ENCODE data around the gene ASCL5.
"Not testable (repeated sequence)": the region's sequence is repeated elsewhere in the genome, so short reads cannot be mapped to it uniquely, and the experiment has no call there.

ASCL5 gene, protein sequence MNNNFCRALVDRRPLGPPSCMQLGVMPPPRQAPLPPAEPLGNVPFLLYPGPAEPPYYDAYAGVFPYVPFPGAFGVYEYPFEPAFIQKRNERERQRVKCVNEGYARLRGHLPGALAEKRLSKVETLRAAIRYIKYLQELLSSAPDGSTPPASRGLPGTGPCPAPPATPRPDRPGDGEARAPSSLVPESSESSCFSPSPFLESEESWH

DNA sequence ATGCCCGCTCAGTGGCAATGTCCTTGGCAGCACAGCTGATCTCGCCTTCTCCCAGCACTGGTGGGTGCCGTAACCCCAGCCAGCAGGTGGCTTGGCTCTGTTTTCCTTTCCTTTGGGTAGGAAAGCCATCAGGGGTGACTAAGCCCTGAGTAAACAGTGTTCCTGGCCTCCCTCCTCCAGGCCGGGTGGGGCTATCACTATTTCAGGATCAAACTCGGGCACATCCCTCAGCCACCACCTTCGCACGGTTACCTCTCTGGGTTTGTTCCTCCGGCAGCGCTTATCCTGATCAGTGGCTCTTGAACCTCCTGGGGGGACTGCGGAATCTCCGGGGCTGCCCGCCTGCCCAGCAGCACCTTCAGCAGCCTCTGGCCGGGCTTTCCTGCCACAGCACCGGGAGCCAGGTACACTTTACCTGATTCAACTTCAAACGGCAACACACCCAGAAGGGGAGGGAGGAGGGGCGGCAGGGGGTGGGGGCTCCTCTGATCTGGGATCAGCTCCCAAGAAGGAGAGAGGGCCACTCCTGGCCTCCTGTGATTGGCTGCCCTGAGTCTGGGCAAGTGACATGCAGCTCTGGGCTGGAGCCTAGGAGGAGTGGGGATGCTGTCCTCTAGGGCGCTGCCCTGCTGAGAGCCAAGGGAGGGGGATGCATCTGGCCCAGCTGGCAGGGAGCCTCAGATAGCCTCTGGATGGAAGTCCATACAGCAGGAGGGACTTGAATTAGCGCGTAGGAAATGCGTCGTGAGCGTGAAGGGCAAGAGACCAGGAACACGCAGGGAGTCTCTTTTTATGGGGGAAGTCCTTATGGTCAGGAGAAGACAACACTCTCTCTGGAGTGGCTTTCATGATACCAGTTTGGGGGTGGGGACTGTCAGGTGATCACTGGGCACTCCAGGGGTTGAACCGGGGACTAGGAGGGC is at the start of gene ASCL5:
ASCL5 (minus strand) TSS at position 353 of the 923 bp plus-strand sequence. CDS start 11,812 bp downstream, outside the sequence.
- FAIRE-seq, result no peak
- DNase-seq (ENCODE audit: insufficient read length, low spot score), result peak; percentile 53

DNA sequence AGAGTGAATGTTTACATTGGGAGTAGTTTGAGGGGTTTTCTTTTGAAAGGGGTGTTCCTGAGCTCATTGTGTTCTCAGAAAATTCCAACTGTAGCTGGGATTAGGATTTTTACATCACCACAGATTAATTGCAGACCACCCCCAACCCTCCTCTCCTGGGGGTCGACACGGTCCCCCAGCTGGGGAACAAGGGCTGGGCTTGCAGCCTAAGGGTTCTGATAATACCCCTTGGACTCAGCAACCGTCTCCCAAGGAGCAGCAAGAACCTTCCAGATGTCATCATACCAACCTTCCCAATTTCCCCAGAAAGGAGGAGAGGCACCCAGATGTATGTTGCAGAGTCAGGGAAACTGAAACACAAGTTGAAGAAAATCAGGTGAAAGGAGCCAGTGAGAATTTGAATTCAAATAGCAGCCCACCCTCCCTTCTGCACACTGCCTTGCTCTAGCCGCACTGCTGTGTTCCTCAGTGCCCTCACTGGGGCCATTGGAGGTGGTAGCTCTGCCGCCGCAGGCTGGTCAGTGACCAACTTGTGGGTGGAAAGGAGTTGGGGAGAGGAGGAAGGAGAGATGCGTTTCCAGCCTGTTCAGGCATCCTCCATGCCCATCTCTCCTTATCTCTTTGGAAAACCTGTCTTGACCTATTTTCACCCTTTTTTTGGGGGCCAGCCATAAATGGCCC is 49.0 kb upstream of the ASCL5 start:
- no peak for FAIRE-seq
- no peak for DNase-seq (ENCODE audit: insufficient read length, low spot score)

DNA sequence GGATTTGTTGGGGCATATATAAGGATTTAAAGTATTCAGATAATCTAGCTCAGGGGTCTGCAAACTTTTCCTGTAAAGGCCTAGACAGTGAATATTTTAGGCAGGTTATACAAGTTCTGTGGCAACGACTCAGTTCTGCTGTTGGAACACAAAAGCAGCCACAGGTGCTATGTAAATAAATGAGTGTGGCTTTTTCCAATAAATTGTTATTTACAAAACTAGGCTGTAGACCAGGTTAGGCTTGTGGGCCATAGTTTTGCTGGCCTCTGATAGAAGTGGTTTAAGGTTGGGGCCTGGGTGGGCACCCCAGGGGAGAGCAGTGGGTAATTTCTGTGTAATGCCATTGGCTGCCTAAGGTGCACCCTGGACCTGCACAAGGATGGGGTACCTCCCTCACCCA is 46.8 kb upstream of the ASCL5 start:
- no peak for FAIRE-seq

DNA sequence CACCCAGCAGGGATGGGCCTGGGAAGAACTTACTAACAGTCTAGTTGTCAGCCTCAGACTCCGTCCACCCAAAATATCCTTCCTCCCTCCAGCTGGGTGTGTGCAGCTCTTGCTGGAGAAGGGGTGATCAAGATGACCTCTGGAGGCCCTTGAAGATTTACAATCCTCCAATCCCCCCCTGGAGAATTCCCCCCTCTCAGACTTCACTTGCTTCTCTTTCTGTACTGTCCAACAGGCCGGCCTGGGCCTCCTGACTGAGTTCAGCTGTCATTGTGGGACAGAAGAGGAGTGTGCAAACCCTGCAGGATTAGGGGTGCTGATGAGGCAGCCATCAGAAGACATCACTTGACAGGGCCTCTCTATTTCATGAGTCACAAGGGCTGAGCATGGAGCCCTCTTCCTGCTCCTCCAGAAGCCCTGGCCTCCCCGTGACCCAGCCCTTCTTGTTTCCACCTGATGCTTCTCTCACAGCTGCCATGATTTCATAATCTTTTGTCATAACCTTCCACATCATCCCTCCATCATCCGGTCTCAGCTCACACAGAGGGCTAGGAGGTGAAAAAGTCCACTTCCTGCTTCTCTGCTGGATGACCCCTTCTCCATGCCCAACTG is 46.1 kb upstream of the ASCL5 start:
- no peak for FAIRE-seq
- DNase-seq (ENCODE audit: insufficient read length, low spot score), result no peak

More for the DNA sequence above, 46.8 kb upstream of the ASCL5 start:
- DNase-seq (ENCODE audit: insufficient read length, low spot score), result no peak

DNA sequence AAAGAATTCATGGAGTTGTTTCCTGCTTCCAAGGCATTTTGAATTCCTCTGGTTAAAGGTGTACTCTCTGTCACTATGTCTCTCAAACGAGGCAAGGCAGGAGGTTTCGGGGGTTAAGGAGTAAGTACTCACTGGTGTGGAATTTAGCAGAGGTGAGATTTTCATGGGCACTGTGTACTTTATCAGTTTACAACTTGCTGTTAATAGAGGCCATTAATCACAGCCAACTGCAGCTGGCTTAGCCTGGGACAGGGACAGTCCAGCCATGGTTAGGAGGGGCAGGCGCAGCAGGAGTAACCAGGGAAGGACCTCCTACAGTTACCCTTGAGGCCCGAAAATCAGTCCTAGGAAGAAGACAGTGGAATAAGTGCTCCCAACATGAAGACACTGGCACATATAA is 45.3 kb upstream of the ASCL5 start:
- FAIRE-seq (no peak), DNase-seq (ENCODE audit: insufficient read length, low spot score) (no peak)

DNA sequence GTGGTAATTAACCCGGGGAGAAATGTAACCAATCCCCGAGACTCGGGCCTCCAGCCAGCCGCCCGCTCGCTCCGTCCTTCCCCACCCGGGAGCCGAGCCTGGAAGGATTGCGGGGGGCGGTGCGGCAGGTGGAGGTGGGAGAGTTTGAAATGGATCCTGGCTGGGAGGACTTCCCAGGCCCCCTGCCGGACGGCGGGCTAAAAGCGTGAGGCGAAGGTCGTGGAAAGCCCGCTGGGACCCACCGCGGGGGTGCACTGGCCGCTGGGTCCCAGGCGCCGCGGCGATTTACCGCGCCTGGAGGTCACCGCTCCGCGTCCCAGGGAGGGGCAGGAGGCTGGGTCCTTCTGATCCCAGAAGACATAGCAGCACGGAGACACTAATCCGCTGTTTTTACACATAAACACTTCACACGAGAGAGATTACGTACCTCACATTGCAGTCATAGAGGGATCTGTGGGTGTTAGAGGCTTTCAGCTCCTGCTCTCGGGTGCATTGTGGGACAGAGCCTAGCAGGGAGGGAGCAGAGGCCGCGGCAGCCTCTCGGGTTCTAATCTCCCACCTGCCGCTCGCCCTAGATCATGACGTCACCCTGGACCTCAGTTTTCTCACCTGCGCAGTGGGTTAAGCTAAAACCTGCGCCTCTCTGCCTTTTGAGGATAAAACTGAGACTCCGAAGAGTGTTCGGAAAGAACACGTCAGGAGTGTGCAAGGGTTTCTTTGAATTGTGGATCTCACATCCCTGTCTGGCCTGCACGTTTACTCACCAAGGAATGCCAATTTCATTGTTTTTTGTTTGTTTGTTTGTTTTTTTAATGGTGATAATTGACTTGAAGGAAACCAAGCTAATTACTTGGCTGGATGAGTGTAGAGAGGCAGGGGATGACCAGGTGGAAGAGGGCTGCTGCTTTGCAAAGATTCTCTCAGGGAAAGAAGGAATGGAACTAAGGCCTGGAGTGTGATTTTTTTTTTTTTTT is 44.4 kb upstream of the ASCL5 start:
- FAIRE-seq, result no peak

DNA sequence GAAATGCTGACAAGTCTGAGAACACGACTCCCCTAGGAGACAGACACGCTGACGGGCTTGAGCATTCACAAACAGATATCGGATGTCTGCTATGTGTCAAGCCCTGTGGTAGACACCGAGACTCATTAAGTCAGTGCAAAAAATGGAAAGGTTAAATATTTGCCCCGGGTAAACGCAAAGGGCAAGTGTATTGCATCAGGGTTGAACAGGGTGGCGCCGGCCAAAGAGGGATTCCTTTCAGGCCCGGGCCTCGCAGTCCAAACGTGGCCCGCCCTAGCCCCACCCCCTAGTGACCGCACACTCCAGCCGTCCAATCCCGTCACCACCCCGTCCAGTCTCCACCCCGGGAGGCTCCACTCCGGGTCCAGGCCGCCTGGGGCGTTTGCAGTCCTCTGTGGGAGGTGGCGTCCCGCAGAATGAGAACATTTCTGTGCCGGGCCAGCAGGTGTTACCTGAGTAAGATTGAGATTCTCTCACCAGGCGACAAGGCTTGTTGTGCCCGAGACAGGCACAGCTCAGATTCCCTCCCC is 43.6 kb upstream of the ASCL5 start:
- peak; percentile 72 for FAIRE-seq
- peak; percentile 99 for DNase-seq (ENCODE audit: insufficient read length, low spot score)

More for the DNA sequence above, 44.4 kb upstream of the ASCL5 start:
- DNase-seq (ENCODE audit: insufficient read length, low spot score), result peak; percentile 48

DNA sequence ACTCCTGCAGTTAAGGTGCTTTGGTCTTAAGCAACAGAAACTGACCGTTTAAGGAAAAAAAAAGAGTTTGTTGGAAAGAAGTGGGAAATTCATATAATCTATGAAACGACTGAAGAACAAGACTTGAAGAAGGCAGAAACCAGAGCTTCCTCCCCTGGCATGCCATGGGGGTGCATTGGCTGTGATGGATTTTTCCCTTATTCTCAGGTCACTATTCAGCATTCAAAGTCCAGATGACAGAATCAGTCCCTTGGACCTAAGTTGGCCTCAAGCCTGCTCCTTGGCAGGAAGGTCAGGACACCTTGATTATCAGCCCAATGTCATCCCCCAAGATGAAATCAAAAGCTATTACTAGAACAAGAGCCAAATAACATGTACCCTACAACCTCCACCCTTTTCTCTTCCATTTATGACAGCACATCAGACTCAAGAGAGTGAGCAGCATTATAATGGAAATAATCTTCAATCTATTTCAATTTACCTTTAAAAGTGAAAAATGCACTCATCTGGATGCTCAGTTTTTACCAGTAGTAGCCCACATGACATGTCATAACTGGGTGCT is 43.1 kb upstream of the ASCL5 start:
- FAIRE-seq, result no peak

DNA sequence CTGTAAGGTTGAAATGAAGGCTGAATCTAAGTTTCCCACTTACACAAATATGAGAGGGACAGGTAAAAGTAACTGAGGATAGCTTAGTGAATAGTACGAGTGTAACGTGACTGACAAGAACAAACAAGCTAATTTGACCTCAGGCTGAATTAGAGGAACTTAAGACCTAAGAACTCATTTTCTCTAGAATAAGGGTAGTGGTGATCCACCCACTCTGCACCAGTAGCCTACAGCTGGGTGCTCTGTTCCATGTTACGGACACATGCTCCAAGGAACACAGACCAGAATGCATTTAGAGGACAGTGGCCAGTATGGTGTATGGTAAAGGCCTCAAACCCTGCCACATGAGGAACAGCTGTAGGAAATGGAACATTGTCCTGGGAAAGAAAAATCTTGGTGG is 42.2 kb upstream of the ASCL5 start:
- DNase-seq (ENCODE audit: insufficient read length, low spot score) (no peak), FAIRE-seq (no peak)

More for the DNA sequence above, 43.1 kb upstream of the ASCL5 start:
- no peak for DNase-seq (ENCODE audit: insufficient read length, low spot score)

DNA sequence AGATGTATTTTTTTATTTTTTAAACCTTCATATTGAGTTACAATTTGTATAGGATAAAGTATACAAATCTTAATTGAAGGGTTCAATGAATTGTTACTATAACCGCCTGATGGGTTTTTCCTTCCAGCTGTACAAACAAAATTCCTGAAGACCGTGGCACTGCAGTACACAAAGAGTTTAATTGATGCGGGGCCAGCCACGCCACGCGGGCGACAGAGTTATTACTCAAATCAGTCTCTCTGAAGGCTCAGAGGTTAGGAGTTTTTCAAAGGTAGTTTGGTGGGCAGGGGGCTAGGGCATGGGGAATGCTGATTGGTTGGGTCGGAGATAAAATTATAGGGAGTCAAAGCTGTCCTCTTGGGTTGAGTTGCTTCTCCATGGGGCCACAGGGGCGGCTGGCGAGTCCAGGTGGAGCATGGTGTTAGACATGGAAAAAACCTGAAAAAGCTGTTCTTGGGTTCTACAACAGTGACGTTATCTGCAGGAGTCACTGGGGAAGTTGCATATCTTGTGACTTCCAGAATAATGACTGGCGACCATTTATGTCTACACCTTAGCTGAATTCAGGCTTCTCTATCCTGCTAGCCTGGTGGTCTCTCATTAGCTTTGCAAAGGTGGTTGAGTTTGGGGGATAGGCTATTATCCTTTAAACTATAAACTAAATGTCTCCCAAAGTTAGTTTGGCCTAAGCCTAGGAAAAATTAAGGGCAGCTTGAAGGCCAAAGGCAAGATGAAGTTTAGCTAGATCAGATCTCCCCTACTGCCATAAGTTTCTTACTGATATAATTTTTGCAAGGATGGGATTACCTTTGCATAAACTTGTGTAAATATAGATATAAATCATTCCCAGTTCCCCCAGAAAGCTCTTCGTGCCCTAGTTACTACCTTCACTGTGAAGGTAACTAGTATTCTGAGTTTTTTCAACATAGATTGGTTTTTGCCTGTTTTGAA is 40.3 kb upstream of the ASCL5 start:
- no peak for DNase-seq (ENCODE audit: insufficient read length, low spot score)
- FAIRE-seq, result no peak

DNA sequence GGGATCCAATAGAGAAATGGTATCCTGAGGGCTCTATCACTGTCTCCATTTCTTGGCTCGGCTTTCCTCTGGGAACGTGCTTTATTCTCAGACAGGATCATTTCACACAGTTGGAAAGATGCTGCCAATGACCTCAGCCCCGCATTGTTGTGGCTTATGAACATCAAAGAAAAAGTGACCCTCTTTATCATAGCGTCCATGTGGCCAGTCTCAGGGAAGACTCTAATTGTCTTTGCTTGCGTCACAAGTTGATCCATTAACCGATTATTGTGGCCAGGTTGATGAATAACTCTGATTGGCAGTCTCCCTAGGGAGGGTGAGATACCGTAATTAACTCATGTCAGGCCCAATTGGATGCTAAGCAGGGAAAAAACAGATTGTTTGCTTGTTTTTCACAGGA is 37.7 kb upstream of the ASCL5 start:
- FAIRE-seq (no peak), DNase-seq (ENCODE audit: insufficient read length, low spot score) (no peak)

DNA sequence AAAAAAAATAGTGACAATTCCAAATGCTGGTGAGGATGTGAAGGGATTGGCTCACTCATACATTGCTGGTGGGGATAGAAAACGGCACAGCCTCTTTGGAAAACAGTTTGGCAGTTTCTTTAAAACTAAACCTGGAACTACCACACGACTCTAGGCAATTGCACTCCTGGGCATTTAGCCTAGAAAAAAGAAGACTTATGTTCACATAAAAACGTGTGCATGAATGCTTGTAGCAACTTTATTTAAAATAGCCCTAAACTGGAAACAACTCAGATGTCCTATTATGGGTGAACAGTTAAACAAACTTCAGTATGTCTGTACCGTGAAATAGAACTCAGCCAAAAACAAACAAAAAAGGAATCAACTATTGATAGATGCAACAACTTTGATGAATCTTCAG is 36.7 kb upstream of the ASCL5 start:
- DNase-seq (ENCODE audit: insufficient read length, low spot score) (no peak), FAIRE-seq (no peak)

DNA sequence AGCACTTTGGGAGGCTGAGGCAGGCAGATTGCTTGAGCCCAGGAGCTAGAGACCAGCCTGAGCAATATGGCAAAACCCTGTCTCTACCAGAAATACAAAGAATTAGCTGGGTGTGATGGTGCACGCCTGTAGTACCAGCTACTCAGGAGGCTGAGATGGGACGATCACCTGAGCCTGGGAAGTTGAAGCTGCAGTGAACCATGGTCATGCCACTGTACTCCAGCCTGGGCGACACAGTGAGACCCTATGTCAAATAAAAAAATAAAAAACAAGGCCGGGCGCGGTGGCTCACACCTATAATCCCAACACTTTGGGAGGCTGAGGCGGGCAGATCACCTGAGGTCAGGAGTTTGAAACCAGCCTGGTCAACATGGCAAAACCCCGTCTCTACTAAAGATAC is 36.1 kb upstream of the ASCL5 start:
- not testable (repeated sequence) for DNase-seq (ENCODE audit: insufficient read length, low spot score); FAIRE-seq

DNA sequence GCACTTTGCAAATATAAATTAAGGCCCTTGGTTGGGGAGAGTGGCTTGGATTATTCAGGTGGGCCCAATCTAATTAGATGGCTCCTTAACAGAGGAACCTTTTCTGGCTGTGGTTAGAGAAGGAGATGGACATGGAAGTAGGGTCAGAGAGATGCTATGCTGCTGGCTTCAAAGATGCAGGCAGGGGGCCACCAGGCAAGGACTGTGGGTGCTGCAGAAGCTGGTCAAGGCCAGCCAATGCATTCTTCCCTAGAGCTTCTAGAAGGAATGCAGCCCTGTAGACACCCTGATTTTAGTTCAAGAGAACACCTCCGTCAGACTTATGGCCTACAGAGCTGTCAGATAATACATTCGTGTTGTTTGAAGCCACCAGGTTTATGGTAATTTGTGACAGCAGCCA is 31.0 kb upstream of the ASCL5 start:
- FAIRE-seq (no peak), DNase-seq (ENCODE audit: insufficient read length, low spot score) (no peak)

DNA sequence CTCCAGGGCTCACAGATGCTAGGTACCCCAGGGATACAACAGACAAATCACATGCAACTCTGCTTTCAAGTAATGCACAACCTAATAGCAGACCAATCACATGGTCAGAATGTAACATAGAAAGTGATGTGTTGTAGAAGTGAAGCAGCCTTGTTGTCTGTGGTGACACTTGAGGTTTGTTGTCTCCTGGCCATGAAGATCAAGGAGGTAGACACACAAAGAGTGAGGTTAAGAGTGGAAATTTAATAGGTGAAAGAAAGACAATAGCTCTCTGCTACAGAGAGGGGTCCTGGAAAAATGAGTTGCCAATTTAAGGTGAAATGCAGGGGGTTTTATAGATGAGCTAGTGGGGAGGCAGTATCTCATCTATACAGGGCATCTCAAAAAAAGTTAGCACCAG is 29.8 kb upstream of the ASCL5 start:
- no peak for DNase-seq (ENCODE audit: insufficient read length, low spot score)
- FAIRE-seq, result no peak

DNA sequence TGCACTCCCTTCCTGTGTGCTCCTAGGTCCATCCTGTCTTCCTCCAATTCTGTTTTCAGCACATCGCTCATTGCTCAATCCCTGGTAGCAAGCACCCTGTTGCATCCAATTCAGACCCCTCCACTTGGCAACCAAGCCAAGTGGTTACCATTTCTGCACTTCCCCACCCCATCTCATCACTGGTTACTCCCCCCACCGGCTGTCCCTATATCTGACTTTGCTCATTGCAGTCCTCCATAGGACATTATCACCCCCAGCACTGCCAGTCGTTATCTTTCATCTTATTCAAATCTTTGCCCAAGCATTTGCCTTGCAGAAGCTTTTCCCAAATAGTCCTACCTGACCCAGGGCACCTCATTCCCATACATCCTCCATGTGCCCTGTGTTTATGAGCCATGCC is 29.4 kb upstream of the ASCL5 start:
- FAIRE-seq (no peak), DNase-seq (ENCODE audit: insufficient read length, low spot score) (no peak)

DNA sequence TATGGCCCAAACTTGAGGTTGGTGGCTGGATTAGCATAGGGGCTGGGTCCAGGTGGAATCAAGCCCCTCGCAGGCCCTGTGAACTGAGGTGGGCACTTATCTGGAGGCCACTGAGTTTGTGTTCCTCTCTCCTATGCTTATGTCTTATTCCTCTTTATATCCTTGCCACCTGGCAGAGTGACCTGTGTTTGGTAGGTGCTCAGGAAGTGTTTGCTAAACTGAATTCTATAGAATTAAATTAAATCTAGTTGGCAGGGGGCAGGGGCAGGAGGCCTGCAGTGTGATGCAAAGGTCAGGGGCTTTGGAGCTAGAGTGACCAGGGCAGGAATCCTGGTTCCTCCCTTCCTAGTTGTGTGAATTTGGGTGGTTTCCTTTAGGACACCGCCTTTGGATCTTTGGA is 28.4 kb upstream of the ASCL5 start:
- DNase-seq (ENCODE audit: insufficient read length, low spot score), result no peak
- no peak for FAIRE-seq
